Placental epithelial cell (primary cell): ENCODE results near the gene BST2. TPM values are rescaled to one million over a fixed set of nuclear protein-coding genes. Genes with fewer than 3 reads are reported as not detected.

Experiments used
- total RNA-seq: library from RNA; depleted of rRNA; stranded (reverse); fragments of >200 nt; gene quantifications from 2 replicates; pipeline ENCODE4 v1.2.3, GENCODE V29; 2012

The BST2 gene, protein sequence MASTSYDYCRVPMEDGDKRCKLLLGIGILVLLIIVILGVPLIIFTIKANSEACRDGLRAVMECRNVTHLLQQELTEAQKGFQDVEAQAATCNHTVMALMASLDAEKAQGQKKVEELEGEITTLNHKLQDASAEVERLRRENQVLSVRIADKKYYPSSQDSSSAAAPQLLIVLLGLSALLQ
- 0.39 TPM in 1 of 2 replicates, not detected in the other for total RNA-seq

DNA sequence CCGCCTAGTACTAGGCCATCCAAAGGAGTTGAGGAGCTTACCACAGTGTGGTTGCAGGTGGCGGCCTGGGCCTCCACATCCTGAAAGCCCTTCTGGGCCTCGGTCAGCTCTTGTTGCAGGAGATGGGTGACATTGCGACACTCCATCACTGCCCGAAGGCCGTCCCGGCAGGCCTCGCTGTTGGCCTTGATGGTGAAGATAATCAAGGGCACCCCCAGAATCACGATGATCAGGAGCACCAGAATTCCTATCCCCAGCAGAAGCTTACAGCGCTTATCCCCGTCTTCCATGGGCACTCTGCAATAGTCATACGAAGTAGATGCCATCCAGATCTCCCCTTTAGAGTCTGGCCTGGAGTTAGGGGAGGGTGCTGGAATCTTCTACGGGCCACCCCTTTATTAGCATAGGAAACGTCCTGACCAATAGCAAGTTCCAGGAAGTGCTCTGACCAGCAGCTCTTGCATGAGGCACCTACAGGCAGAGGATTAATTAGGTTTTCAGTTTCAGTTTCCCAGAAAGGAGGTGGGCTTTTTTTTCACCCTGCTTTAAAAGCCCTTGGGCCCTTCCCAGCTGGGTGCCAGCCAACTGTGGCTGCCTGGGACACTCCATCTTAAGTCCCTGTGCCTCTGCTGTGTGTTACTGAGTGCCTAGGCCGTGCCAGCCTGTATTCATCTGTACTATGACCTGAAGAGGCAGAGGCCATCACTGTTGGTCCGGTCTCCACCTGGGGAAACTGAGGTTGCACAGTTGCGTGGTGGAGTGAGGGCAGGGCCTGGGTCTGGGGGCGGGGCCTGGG lies at the start of gene BST2:
Gene BST2 (minus strand): TSS at position 381 of the 796 bp plus-strand sequence. CDS start 55 bp downstream, at position 326.

GRCh38 chr19:17448131-17448967 lies 42.9 kb upstream of the BST2 start, which contains the start of gene TMEM221:
TMEM221 (minus strand) TSS chr19:17448668; CDS start chr19:17448462, 206 bp downstream.

GRCh38 chr19:17419621-17420474 lies 14.4 kb upstream of the BST2 start, which contains the start of gene MVB12A:
MVB12A (plus strand) TSS chr19:17420047; CDS start chr19:17420136, 89 bp downstream.

DNA sequence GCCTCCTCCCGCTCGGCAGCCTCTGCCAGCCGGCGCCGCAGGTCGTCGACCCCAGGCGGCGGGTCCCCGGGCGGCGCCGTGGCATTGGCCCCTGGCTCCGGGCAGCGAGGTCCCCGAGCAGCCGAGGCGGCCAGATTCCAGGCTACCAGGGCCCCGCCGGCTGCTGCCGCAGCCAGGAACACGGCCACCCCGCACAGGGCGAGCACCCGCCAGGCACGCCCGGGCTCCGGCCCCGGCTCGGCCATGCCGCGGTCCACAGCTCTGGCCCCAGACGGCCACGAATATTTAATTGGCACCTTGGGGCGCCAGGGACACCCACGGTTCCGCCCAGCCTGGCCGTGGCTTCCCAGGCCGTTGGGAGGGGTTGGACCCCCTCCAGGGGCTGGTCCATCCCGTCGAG lies 11.5 kb downstream of the BST2 start, which contains the start of gene CCDC194:
Gene CCDC194 (minus strand): TSS at position 283 of the 400 bp plus-strand sequence. CDS start 38 bp downstream, at position 245.

DNA sequence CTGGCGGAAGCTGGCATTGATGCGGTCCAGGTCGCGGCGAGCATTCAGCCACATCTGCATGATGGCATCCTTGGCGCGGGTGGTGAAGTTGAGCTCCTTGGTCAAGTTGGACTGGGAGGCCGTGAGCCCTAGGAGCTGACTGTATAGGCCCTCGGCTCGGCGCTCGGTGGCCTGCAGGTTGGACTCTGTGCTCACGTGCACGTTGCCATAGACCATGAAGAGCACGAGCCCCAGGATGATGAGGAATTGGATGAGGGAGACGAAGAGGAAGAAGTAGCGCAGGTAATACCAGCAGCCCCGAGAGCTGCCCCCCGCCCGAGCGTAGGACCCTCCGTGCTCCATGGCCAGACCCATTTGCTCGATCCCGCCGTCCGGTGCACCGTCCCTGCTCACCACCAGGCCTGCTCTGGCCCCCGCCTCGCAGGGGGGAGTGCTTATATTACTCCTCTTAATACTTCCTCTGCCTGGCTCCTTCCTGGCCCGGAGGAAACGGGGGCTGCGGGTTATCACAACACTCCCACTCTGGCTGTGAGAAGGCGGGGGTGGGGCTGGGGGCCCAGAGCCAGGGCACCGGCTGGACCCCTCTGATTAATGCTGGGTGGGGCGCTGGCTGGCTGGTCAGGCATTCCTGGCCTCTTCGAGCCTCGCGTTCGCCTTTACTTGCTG lies 28.4 kb downstream of the BST2 start, which contains the start of gene PLVAP:
Gene PLVAP (minus strand): TSS at position 408 of the 666 bp plus-strand sequence. CDS start 54 bp downstream, at position 354.

Other genes starting within 250 kb of the BST2 start
- gene USE1, start 190.3 kb downstream of the BST2 start, total RNA-seq: 19.1 and 25.5 TPM in 2 replicates
- 5.4 and 7.1 TPM in 2 replicates for gene OCEL1, start 179.4 kb downstream of the BST2 start, total RNA-seq
- gene NR2F6, start 159.7 kb downstream of the BST2 start, total RNA-seq: 66.0 and 74.2 TPM in 2 replicates
- gene USHBP1, start 140.9 kb downstream of the BST2 start, total RNA-seq: under 0.01 TPM in 1 of 2 replicates, not detected in the other
- 77.3 and 127 TPM in 2 replicates for gene BABAM1, start 138.2 kb downstream of the BST2 start, total RNA-seq
- gene ANKLE1, start 123.7 kb downstream of the BST2 start, total RNA-seq: 0.39 and 0.65 TPM in 2 replicates
- gene ABHD8, start 102.2 kb downstream of the BST2 start, total RNA-seq: 10.2 and 23.6 TPM in 2 replicates
- 29.8 and 50.3 TPM in 2 replicates for gene MRPL34, start 99.8 kb downstream of the BST2 start, total RNA-seq
- gene DDA1, start 96.1 kb downstream of the BST2 start, total RNA-seq: 10.2 and 39.6 TPM in 2 replicates
- gene ANO8, start 70.8 kb downstream of the BST2 start, total RNA-seq: 3.9 and 5.0 TPM in 2 replicates
- 20.0 and 34.2 TPM in 2 replicates for gene GTPBP3, start 68.1 kb downstream of the BST2 start, total RNA-seq
- not detected in 2 replicates for gene PLVAP, start 28.3 kb downstream of the BST2 start, total RNA-seq
- gene CCDC194, start 11.4 kb downstream of the BST2 start, total RNA-seq: not detected in 2 replicates
- gene MVB12A, start 14.4 kb upstream of the BST2 start, total RNA-seq: 47.9 and 72.9 TPM in 2 replicates
- not detected in 2 replicates for gene TMEM221, start 43.0 kb upstream of the BST2 start, total RNA-seq
- gene NXNL1, start 55.3 kb upstream of the BST2 start, total RNA-seq: not detected in 2 replicates
- gene SLC27A1, start 64.9 kb upstream of the BST2 start, total RNA-seq: 21.7 and 25.9 TPM in 2 replicates
- gene PGLS, start 106.0 kb upstream of the BST2 start, total RNA-seq: 99.3 and 118 TPM in 2 replicates
- gene COLGALT1, start 150.0 kb upstream of the BST2 start, total RNA-seq: 57.7 and 155 TPM in 2 replicates